Measurements from ENCODE around the gene PGA5. TPM values are rescaled to one million over a fixed set of nuclear protein-coding genes. Genes with fewer than 3 reads are reported as not detected.
A peak's percentile ranks its signal among the peaks of the same experiment; 100 is the strongest.

Gene PGA5
- total and polyA plus RNA-seq, 9 of the 15 experiments (the other 6 are each of a cell fraction or from before 2014, with no cell fraction given) = not detected

- TF ChIP-seq ATF6 (CRISPR knock-in tag; IDR thresholded peaks at IDR 0.05) = 0 out of 2 replicates have a peak, but pooled peaks have one; percentile 31
- no peak for TF ChIP-seq CHD1 (IDR thresholded peaks at IDR 0.05; ENCODE audit: low read length)
- no peak for TF ChIP-seq WHSC1 (IDR thresholded peaks at IDR 0.05; ENCODE audit: low read length)
- TF ChIP-seq, protein P1, sequence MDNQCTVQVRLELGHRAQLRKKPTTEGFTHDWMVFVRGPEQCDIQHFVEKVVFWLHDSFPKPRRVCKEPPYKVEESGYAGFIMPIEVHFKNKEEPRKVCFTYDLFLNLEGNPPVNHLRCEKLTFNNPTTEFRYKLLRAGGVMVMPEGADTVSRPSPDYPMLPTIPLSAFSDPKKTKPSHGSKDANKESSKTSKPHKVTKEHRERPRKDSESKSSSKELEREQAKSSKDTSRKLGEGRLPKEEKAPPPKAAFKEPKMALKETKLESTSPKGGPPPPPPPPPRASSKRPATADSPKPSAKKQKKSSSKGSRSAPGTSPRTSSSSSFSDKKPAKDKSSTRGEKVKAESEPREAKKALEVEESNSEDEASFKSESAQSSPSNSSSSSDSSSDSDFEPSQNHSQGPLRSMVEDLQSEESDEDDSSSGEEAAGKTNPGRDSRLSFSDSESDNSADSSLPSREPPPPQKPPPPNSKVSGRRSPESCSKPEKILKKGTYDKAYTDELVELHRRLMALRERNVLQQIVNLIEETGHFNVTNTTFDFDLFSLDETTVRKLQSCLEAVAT (IDR thresholded peaks at IDR 0.05) = 0 out of 4 replicates have a peak, but pooled peaks of 1 of the 2 experiments have one; percentile 35
- no peak for TF ChIP-seq PHF21A (IDR thresholded peaks at IDR 0.05; ENCODE audit: borderline replicate concordance, low read depth)
- peak; percentile 69 for TF ChIP-seq POLR2A (conservative IDR thresholded peaks at IDR 0.05)
- no peak for TF ChIP-seq MYNN (IDR thresholded peaks at IDR 0.05)
- TF ChIP-seq MYNN (CRISPR knock-in tag; IDR thresholded peaks at IDR 0.05) = no peak
- no peak for TF ChIP-seq SREBF2 (CRISPR knock-in tag; IDR thresholded peaks at IDR 0.05)
- TF ChIP-seq, protein P2, sequence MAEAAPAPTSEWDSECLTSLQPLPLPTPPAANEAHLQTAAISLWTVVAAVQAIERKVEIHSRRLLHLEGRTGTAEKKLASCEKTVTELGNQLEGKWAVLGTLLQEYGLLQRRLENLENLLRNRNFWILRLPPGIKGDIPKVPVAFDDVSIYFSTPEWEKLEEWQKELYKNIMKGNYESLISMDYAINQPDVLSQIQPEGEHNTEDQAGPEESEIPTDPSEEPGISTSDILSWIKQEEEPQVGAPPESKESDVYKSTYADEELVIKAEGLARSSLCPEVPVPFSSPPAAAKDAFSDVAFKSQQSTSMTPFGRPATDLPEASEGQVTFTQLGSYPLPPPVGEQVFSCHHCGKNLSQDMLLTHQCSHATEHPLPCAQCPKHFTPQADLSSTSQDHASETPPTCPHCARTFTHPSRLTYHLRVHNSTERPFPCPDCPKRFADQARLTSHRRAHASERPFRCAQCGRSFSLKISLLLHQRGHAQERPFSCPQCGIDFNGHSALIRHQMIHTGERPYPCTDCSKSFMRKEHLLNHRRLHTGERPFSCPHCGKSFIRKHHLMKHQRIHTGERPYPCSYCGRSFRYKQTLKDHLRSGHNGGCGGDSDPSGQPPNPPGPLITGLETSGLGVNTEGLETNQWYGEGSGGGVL (CRISPR knock-in tag; IDR thresholded peaks at IDR 0.05) = no peak
- no peak for TF ChIP-seq CBX3 (IDR thresholded peaks at IDR 0.05; ENCODE audit: borderline replicate concordance in 1 of 2, low read length in 2 of 2)
- TF ChIP-seq NEUROD1 (IDR thresholded peaks at IDR 0.05; ENCODE audit: borderline replicate concordance, low read depth, low read length, partially characterized antibody) = no peak
- TF ChIP-seq CHCHD3 (CRISPR knock-in tag; IDR thresholded peaks at IDR 0.05) = no peak
- TF ChIP-seq NR1H2 (CRISPR knock-in tag; IDR thresholded peaks at IDR 0.05) = no peak
These were observed 40.7 kb downstream of the PGA5 start (continued) for GRCh38 chr11:61281581-61282250.

All from K562 (cell line).